Large intestine (tissue), 3 donors: ENCODE measurements around the gene CRIP2. TPM values are rescaled to one million over a fixed set of nuclear protein-coding genes. Genes with fewer than 3 reads are reported as not detected.

Experiments used
- DNase-seq, 2 donors: peaks; one replicate each; pipeline versions ENCODE4 v3.0.0 to v3.0.0-alpha.2; 2013
- H3K27ac ChIP-seq: one replicate; pipeline ENCODE4 v1.5.1; 2013; ENCODE audit warnings: low read length
- H3K27me3 ChIP-seq: 2 replicates; pipeline ENCODE4 v1.6.1; 2013; ENCODE audit warnings: low read length; ENCODE audit not compliant: control insufficient read depth, insufficient read depth
- H3K36me3 ChIP-seq: 2 replicates; pipeline ENCODE4 v1.6.1; 2013; ENCODE audit warnings: low read length; ENCODE audit not compliant: control insufficient read depth, insufficient read depth
- H3K4me1 ChIP-seq: one replicate; pipeline ENCODE4 v1.6.1; 2013; ENCODE audit warnings: low read length; ENCODE audit not compliant: control insufficient read depth, insufficient read depth
- H3K4me3 ChIP-seq: one replicate; pipeline ENCODE4 v1.5.1; 2013; ENCODE audit warnings: low read length
- H3K9me3 ChIP-seq: one replicate; pipeline ENCODE4 v1.6.1; 2013; ENCODE audit warnings: mild to moderate bottlenecking, low read depth, low read length, moderate library complexity; ENCODE audit not compliant: control insufficient read depth
- WGBS: methylation state at CpG from one replicate; pipeline ENCODE4 v1.1.5; 2013; ENCODE audit warnings: low lambda C conversion rate; ENCODE audit not compliant: insufficient coverage; 5-methylcytosine and 5-hydroxymethylcytosine counted together
- polyA plus RNA-seq: library from polyadenylated mRNA; unstranded; fragments of 120-200 nt; gene quantifications from one replicate; pipeline ENCODE4 v1.2.1, GENCODE V29; 2013

The CRIP2 gene
- polyA plus RNA-seq, 1 donor, result 67.1 TPM

- Histone ChIP-seq H3K27me3 (peaks cover 49% of the 10 kb centered on the region), H3K27ac (peak overlapping the region; percentile 23), H3K36me3 (no peaks in the 10 kb centered on the region), H3K4me3 (peak overlapping the region; percentile 48), H3K9me3 (peaks cover 3% of the 10 kb centered on the region), H3K4me1 (peaks cover 40% of the 10 kb centered on the region)
- DNase-seq, result no peak
- no CpG with 5 or more reads among the region's 16 CpGs for WGBS
These were observed 2.4 kb downstream of the CRIP2 start for GRCh38 chr14:105476831-105477659.

DNA sequence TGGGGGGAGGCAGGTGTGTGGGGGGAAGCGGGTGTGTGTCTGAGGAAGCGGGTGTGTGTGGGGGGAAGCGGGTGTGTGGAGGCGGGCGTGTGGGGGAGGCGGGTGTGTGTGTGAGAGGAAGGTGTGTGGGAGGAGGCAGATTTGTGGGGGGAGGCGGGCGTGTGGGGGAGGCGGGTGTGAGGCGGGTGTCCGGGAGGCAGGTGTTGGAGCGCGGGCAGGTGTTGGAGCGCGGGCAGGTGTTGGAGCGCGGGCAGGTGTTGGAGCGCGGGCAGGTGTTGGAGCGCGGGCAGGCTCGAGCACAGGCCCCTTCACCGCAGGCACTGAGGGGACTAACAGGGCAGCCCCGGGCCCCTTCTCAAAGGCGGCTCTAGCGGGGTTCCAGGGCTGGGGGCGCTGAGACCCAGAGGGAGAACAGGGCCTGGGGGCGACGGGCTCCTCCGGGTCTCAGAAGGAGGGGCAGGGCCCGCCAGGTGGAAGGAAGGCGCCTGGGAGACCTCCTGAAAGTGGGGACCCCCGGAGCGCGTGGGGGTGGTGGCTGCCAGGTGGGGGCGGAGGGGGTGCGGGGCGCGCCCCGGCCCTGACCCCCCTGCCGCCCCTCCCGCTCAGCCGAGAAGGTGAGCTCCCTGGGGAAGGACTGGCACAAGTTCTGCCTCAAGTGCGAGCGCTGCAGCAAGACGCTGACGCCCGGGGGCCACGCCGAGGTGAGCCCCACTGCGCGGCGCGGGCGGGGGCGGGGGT, 3.2 kb downstream of the CRIP2 start:
- no peak for DNase-seq
- no peak overlapping the region for H3K4me3 ChIP-seq

DNA sequence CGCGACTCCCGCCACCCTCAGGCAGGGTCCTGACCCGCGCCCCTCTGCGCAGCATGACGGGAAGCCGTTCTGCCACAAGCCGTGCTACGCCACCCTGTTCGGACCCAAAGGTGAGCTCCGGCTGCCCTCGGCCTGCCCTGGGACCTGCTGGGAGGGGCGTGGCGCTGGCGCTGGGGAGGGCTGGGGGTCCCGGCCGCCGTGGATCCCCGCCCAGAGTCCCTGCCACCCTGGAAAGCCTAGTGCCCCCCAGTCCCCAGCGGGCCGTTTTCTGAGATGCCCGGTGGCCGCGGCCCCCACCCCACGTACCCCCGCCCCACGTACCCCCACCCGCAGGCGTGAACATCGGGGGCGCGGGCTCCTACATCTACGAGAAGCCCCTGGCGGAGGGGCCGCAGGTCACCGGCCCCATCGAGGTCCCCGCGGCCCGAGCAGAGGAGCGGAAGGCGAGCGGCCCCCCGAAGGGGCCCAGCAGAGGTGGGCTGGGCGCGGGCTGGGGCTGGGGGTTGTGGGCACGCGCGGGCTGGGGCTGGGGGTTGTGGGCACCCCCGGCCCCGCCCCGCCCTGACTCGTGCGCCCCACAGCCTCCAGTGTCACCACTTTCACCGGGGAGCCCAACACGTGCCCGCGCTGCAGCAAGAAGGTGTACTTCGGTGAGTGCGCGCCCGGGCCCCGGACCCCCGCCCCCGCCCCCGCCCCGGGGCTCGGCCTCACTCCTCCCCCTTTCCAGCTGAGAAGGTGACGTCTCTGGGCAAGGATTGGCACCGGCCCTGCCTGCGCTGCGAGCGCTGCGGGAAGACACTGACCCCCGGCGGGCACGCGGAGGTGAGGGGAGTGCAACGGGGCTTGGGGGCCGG, 4.0 kb downstream of the CRIP2 start:
- Histone ChIP-seq H3K36me3 (no peaks in the 10 kb centered on the region), H3K4me3 (no peak overlapping the region), H3K27me3 (peaks cover 49% of the 10 kb centered on the region), H3K9me3 (peaks cover 3% of the 10 kb centered on the region), H3K27ac (no peak overlapping the region), H3K4me1 (peaks cover 50% of the 10 kb centered on the region)
- no peak for DNase-seq
- no CpG with 5 or more reads among the region's 81 CpGs for WGBS

More for the DNA sequence above, 3.2 kb downstream of the CRIP2 start:
- no peak overlapping the region for H3K27ac ChIP-seq
- H3K4me1 ChIP-seq, result peaks cover 42% of the 10 kb centered on the region
- H3K27me3 ChIP-seq, result peaks cover 49% of the 10 kb centered on the region
- no peaks in the 10 kb centered on the region for H3K36me3 ChIP-seq
- WGBS, result no CpG with 5 or more reads among the region's 56 CpGs
- H3K9me3 ChIP-seq, result peaks cover 3% of the 10 kb centered on the region

DNA sequence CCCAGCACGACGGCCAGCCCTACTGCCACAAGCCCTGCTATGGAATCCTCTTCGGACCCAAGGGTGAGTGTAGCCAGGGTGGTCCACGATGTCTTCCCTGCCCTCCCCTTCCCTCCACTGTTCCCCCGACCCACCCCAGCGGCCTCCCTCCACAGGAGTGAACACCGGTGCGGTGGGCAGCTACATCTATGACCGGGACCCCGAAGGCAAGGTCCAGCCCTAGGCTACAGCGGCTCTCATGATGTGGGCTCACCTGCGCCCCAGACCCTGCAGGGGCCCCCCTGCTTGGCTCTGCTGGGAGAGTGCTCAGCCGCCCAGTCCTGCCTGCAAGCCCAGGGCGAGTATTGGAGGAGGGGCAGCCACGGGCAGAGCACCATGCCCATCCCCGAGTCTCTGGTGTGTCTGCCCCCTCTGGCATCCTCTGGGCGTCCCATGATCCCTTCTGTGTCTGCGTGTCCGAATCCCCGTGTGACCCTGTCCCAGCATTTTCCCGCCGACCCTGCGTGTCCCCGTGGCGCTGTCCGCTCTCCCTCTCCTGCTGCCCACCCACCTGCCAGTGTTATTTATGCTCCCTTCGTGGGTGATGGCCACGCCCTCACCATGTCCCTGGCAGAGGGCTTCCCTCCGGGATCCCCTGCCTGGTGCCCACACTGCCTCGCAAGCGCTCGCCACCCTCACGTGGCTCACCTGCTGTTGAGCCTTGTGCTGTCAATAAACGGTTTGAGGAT, 5.0 kb downstream of the CRIP2 start:
- Histone ChIP-seq H3K9me3 (peaks cover 3% of the 10 kb centered on the region), H3K27ac (no peak overlapping the region), H3K4me3 (no peak overlapping the region), H3K36me3 (no peaks in the 10 kb centered on the region), H3K4me1 (peaks cover 60% of the 10 kb centered on the region), H3K27me3 (peaks cover 49% of the 10 kb centered on the region)
- no peak for DNase-seq
- no CpG with 5 or more reads among the region's 34 CpGs for WGBS

DNA sequence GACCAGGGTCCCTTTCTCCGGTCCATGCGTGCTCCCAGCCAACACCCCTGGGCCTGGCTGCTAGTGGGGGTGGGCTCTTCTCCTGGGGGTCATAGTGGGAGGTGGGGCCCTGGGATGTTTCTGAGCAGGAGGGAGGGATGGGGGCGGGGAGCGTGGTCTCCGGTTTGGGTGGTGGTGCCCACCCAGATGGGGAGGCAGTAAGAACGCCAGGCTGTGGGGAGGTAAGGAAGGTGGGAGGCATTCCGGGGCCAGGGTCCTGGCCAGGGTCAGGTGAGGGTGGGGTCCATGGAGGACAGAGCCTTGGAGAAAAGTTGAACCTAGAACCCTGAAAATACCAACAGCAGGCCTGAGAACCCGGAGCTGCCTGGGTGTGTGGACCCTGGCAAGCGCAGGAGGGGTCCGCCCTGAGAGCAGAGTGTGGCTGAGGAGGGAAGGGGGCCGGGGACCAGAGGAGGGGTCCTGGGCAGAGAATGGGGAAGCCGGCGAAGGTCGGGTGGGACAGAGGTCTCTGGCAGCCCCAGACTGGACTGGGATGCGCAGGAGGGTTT, 5.7 kb downstream of the CRIP2 start:
- Histone ChIP-seq H3K27me3 (peaks cover 52% of the 10 kb centered on the region), H3K36me3 (no peaks in the 10 kb centered on the region), H3K4me3 (no peak overlapping the region), H3K4me1 (peaks cover 65% of the 10 kb centered on the region), H3K9me3 (peaks cover 3% of the 10 kb centered on the region), H3K27ac (peak overlapping the region; percentile 93)
- DNase-seq, result no peak
- 60% methylated on average over 1 of the region's 15 CpGs for WGBS

- peak overlapping the region; percentile 93 for H3K27ac ChIP-seq
- H3K9me3 ChIP-seq, result peaks cover 4% of the 10 kb centered on the region
- H3K4me1 ChIP-seq, result peaks cover 71% of the 10 kb centered on the region
- peaks cover 52% of the 10 kb centered on the region for H3K27me3 ChIP-seq
- H3K36me3 ChIP-seq, result no peaks in the 10 kb centered on the region
- peak; percentile 87 to 90 for DNase-seq
- WGBS, result no CpG with 5 or more reads among the region's 35 CpGs
- peak overlapping the region; percentile 41 for H3K4me3 ChIP-seq
These were observed 6.5 kb downstream of the CRIP2 start for GRCh38 chr14:105480807-105481801.

GRCh38 chr14:105481886-105482457, 7.4 kb downstream of the CRIP2 start:
- H3K36me3 ChIP-seq, result no peaks in the 10 kb centered on the region
- peaks cover 52% of the 10 kb centered on the region for H3K27me3 ChIP-seq
- DNase-seq, result peak; percentile 97 to 98
- H3K4me1 ChIP-seq, result peaks cover 72% of the 10 kb centered on the region
- peak overlapping the region; percentile 11 for H3K4me3 ChIP-seq
- H3K27ac ChIP-seq, result peak overlapping the region; percentile 93
- no CpG with 5 or more reads among the region's 18 CpGs for WGBS
- H3K9me3 ChIP-seq, result peaks cover 9% of the 10 kb centered on the region

- WGBS, result no CpG with 5 or more reads among the region's 18 CpGs
- peaks cover 71% of the 10 kb centered on the region for H3K4me1 ChIP-seq
- peaks cover 9% of the 10 kb centered on the region for H3K9me3 ChIP-seq
- H3K27ac ChIP-seq, result peak overlapping the region; percentile 93
- H3K36me3 ChIP-seq, result no peaks in the 10 kb centered on the region
- peaks cover 52% of the 10 kb centered on the region for H3K27me3 ChIP-seq
- H3K4me3 ChIP-seq, result no peak overlapping the region
- no peak for DNase-seq
These were observed 8.0 kb downstream of the CRIP2 start for GRCh38 chr14:105482486-105483110.
